Liver (tissue), 9 donors: ENCODE measurements around the gene C19orf53. TPM values are rescaled to one million over a fixed set of nuclear protein-coding genes. Genes with fewer than 3 reads are reported as not detected.

Experiments used
- DNase-seq: peaks from one replicate; pipeline ENCODE4 v3.0.0-alpha.2; 2017; ENCODE audit warnings: low spot score
- H3K27ac ChIP-seq, 2 donors: one replicate each; pipeline ENCODE4 v1.7.0; 2013; ENCODE audit warnings: inconsistent platforms in 2 of 2, low read length in 2 of 2, control low read depth in 1 of 2, low read depth in 1 of 2, mild to moderate bottlenecking in 1 of 2
- H3K27me3 ChIP-seq, 4 donors: one replicate each; pipeline versions ENCODE4 v1.6.1 to v1.7.0; 2013; ENCODE audit warnings: low read length in 3 of 4, inconsistent platforms in 1 of 4, mild to moderate bottlenecking in 1 of 4, moderate library complexity in 1 of 4; ENCODE audit not compliant: control insufficient read depth in 4 of 4, insufficient read depth in 4 of 4
- H3K36me3 ChIP-seq, 4 donors: one replicate each; pipeline versions ENCODE4 v1.6.1 to v1.7.0; 2013; ENCODE audit warnings: low read length in 3 of 4, mild to moderate bottlenecking in 3 of 4, low read depth in 1 of 4, moderate library complexity in 1 of 4; ENCODE audit not compliant: control insufficient read depth in 4 of 4, insufficient read depth in 3 of 4
- H3K4me1 ChIP-seq, 4 donors: one replicate each; pipeline versions ENCODE4 v1.6.1 to v1.7.0; 2013; ENCODE audit warnings: low read length in 3 of 4, mild to moderate bottlenecking in 3 of 4, moderate library complexity in 1 of 4; ENCODE audit not compliant: control insufficient read depth in 4 of 4, insufficient read depth in 4 of 4
- H3K4me3 ChIP-seq, 3 donors: one replicate each; pipeline versions ENCODE4 v1.6.1 to v1.7.0; 2013; ENCODE audit warnings: low read length in 3 of 3, control low read depth in 1 of 3, low read depth in 1 of 3, mild to moderate bottlenecking in 1 of 3
- H3K9ac ChIP-seq, 2 donors: one replicate each; pipeline ENCODE4 v1.7.0; 2013; ENCODE audit warnings: low read length in 2 of 2, mild to moderate bottlenecking in 2 of 2, moderate library complexity in 2 of 2, control low read depth in 1 of 2, low read depth in 1 of 2
- H3K9me3 ChIP-seq, 4 donors: one replicate each; pipeline versions ENCODE4 v1.6.1 to v1.7.0; 2013; ENCODE audit warnings: low read length in 3 of 4; ENCODE audit not compliant: control insufficient read depth in 4 of 4
- EGR1 ChIP-seq, 2 donors: IDR thresholded peaks; 2 replicates each; pipeline ENCODE4 v1.6.1; 2016 to 2018; ENCODE audit warnings: antibody characterized with exemption in 2 of 2, low read depth in 2 of 2
- FOXA1 ChIP-seq: IDR thresholded peaks from 2 replicates; pipeline ENCODE4 v1.6.1; 2016; ENCODE audit warnings: antibody characterized with exemption
- FOXA2 ChIP-seq: IDR thresholded peaks from 2 replicates; pipeline ENCODE4 v1.6.1; 2016; ENCODE audit warnings: antibody characterized with exemption
- GABPA ChIP-seq, 2 donors: IDR thresholded peaks in 1 of 2; conservative IDR thresholded peaks in 1 of 2; 2 replicates each; pipeline ENCODE4 v1.6.1; 2016; ENCODE audit warnings: antibody characterized with exemption in 2 of 2, mild to moderate bottlenecking in 1 of 2, moderate library complexity in 1 of 2
- HNF4A ChIP-seq, 2 donors: conservative IDR thresholded peaks; 2 replicates each; pipeline ENCODE4 v1.6.1; 2016; ENCODE audit warnings: antibody characterized with exemption in 2 of 2, mild to moderate bottlenecking in 2 of 2
- HNF4G ChIP-seq: IDR thresholded peaks from 2 replicates; pipeline ENCODE4 v1.6.1; 2016; ENCODE audit warnings: antibody characterized with exemption
- JUND ChIP-seq, 2 donors: IDR thresholded peaks; 2 replicates each; pipeline ENCODE4 v1.6.1; 2016; ENCODE audit warnings: antibody characterized with exemption in 2 of 2
- MAX ChIP-seq: IDR thresholded peaks from 2 replicates; pipeline ENCODE4 v1.6.1; 2016; ENCODE audit warnings: antibody characterized with exemption
- NR2F2 ChIP-seq: IDR thresholded peaks from 2 replicates; pipeline ENCODE4 v1.6.1; 2016; ENCODE audit warnings: antibody characterized with exemption
- RAD21 ChIP-seq, 2 donors: IDR thresholded peaks; 2 replicates each; pipeline ENCODE4 v1.6.1; 2016; ENCODE audit warnings: antibody characterized with exemption in 2 of 2, mild to moderate bottlenecking in 2 of 2
- REST ChIP-seq: IDR thresholded peaks from 2 replicates; pipeline ENCODE4 v1.6.1; 2016; ENCODE audit warnings: antibody characterized with exemption, mild to moderate bottlenecking
- RXRA ChIP-seq, 2 donors: IDR thresholded peaks; 2 replicates each; pipeline ENCODE4 v1.6.1; 2017 to 2018; ENCODE audit warnings: antibody characterized with exemption in 2 of 2, mild to moderate bottlenecking in 1 of 2
- SP1 ChIP-seq: IDR thresholded peaks from 2 replicates; pipeline ENCODE4 v1.6.1; 2018; ENCODE audit warnings: antibody characterized with exemption, mild to moderate bottlenecking
- TAF1 ChIP-seq: conservative IDR thresholded peaks from 2 replicates; pipeline ENCODE4 v1.6.1; 2016; ENCODE audit warnings: antibody characterized with exemption, mild to moderate bottlenecking
- YY1 ChIP-seq: IDR thresholded peaks from 2 replicates; pipeline ENCODE4 v1.6.1; 2016; ENCODE audit warnings: antibody characterized with exemption, mild to moderate bottlenecking
- WGBS: extraction: QIAGEN DNeasy Blood & Tissue Kit; methylation state at CpG from one replicate; pipeline ENCODE4 v1.1.7; 2013; 5-methylcytosine and 5-hydroxymethylcytosine counted together
- polyA plus RNA-seq, 2 donors: library from polyadenylated mRNA; stranded (reverse) in 1 of 2; unstranded in 1 of 2; fragments of 200-250 nt in 1 of 2; fragments of >200 nt in 1 of 2; fragmentation: Nextera tagmentation in 1 of 2; extraction: Ambion mirVana in 1 of 2; gene quantifications; one replicate each; pipeline versions ENCODE4 v1.2.1 to v1.2.3, GENCODE V29; 2013 to 2015
- total RNA-seq, 2 donors: library from RNA; depleted of rRNA; stranded (reverse); fragments of >200 nt; gene quantifications; one replicate each; pipeline ENCODE4 v1.2.3, GENCODE V29; 2014
- TF ChIP-seq, protein P1 (sequence below): IDR thresholded peaks from 2 replicates; pipeline ENCODE4 v1.6.1; 2016; ENCODE audit warnings: antibody characterized with exemption
- donor health status: healthy.
- donor health status: healthy.
- donor health status: healthy.
- donor health status: healthy.
- donor health status: healthy.

Gene C19orf53
- total and polyA plus RNA-seq, 4 donors: 18.5 to 88.5 (median 59.5) TPM

- TF ChIP-seq MAX: no peak
- DNase-seq: no peak
- peaks cover 0 to 5% (median under 1%) of the 10 kb centered on the region in 4 donors for H3K36me3 ChIP-seq
- H3K4me3 ChIP-seq: no peak overlapping the region
- no peaks in the 10 kb centered on the region for H3K27me3 ChIP-seq
- no peak overlapping the region for H3K9ac ChIP-seq
- no peak overlapping the region for H3K27ac ChIP-seq
- H3K9me3 ChIP-seq: no peaks in the 10 kb centered on the region
- no peaks in the 10 kb centered on the region for H3K4me1 ChIP-seq
- 93% methylated on average over 30 of the region's 30 CpGs for WGBS
Observed at GRCh38 chr19:13825489-13826441, 51.5 kb downstream of the C19orf53 start.

DNA sequence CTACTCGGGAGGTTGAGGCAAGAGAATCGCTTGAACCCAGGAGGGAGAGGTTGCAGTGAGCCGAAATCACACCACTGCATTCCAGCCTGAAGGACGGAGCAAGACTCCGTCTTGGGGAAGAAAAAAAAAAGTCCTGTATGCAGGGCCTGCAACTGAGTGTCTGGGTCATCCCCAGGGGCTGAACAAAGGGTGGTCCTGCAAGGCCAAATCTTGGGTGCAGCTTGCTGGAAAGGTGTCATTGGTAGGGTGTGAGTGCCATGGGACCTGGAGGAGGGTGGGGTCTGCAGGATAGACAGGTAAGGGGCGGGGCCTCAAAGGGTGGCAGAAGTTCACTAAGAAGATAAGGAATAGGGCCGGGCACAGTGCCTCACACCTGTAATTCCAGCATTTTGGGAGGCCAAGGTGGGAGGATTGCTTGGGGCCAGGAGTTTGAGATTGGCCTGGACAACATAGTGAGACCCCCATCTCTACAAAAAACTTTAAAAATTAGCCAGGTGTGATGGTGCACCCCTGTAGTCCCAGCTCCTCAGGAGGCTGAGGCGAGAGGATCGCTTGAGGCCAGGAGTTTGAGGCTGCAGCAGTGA, 52.5 kb downstream of the C19orf53 start:
- Histone ChIP-seq H3K36me3 (peaks cover 0 to 5% (median under 1%) of the 10 kb centered on the region in 4 donors), H3K9ac (no peak overlapping the region), H3K9me3 (no peaks in the 10 kb centered on the region), H3K4me1 (no peaks in the 10 kb centered on the region), H3K4me3 (no peak overlapping the region), H3K27me3 (no peaks in the 10 kb centered on the region), H3K27ac (no peak overlapping the region)
- TF ChIP-seq FOXA1: no peak
- TF ChIP-seq NR2F2: no peak
- no peak for TF ChIP-seq RXRA (IDR thresholded peaks at IDR 0.05)
- TF ChIP-seq TAF1: no peak
- no peak for TF ChIP-seq REST
- TF ChIP-seq, protein P1, sequence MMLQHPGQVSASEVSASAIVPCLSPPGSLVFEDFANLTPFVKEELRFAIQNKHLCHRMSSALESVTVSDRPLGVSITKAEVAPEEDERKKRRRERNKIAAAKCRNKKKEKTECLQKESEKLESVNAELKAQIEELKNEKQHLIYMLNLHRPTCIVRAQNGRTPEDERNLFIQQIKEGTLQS: no peak
- no peak for TF ChIP-seq MAX
- TF ChIP-seq HNF4A (conservative IDR thresholded peaks at IDR 0.05): no peak
- no peak for TF ChIP-seq JUND (IDR thresholded peaks at IDR 0.05)
- TF ChIP-seq FOXA2: no peak
- WGBS: 96% methylated on average over 9 of the region's 9 CpGs
- DNase-seq: no peak

- Histone ChIP-seq H3K27ac (no peak overlapping the region), H3K9me3 (no peaks in the 10 kb centered on the region), H3K4me1 (no peaks in the 10 kb centered on the region), H3K36me3 (peaks cover 0 to 5% (median under 1%) of the 10 kb centered on the region in 4 donors), H3K4me3 (no peak overlapping the region), H3K9ac (no peak overlapping the region), H3K27me3 (no peaks in the 10 kb centered on the region)
- no peak for DNase-seq
- 89% methylated on average over 4 of the region's 4 CpGs for WGBS
- TF ChIP-seq GABPA (IDR thresholded peaks at IDR 0.05 in 1 of 2, conservative IDR thresholded peaks at IDR 0.05 in 1 of 2) (no peak), TAF1 (no peak), SP1 (no peak), JUND (IDR thresholded peaks at IDR 0.05) (no peak), MAX (no peak), HNF4G (no peak), HNF4A (conservative IDR thresholded peaks at IDR 0.05) (no peak), FOXA2 (no peak), RAD21 (IDR thresholded peaks at IDR 0.05) (no peak), EGR1 (IDR thresholded peaks at IDR 0.05; ENCODE audit: low read depth in 2 of 2) (no peak), FOXA1 (no peak), NR2F2 (no peak), YY1 (no peak), REST (no peak)
- TF ChIP-seq, protein P1: no peak
Observed at GRCh38 chr19:13827656-13828055, 53.4 kb downstream of the C19orf53 start.
